Vagina (tissue), 2 donors: ENCODE results near the gene CLMP.

Source experiments
- CTCF ChIP-seq, 3 experiments: fragments of 450-650 bp in 2 of 3; fragments of 200-600 bp in 1 of 3; sonication (generic) in 1 of 3; IDR thresholded peaks; one replicate each; pipeline ENCODE4 v1.5.1; 2017 to 2019; ENCODE audit warnings: antibody characterized with exemption in 3 of 3, mild to moderate bottlenecking in 2 of 3, moderate library complexity in 2 of 3
- POLR2AphosphoS5 ChIP-seq, 2 donors: sonication (generic); formaldehyde crosslinking; IDR thresholded peaks; one replicate each; pipeline ENCODE4 v1.9.0; 2017; ENCODE audit warnings: antibody characterized with exemption in 2 of 2, mild to moderate bottlenecking in 2 of 2, low read depth in 1 of 2; ENCODE audit not compliant: insufficient read depth in 1 of 2

GRCh38 chr11:123076484-123076883 is 118.6 kb downstream of the CLMP start:
- TF ChIP-seq CTCF (IDR thresholded peaks at IDR 0.05): no peak
- no peak for TF ChIP-seq POLR2AphosphoS5 (IDR thresholded peaks at IDR 0.05; ENCODE audit: insufficient read depth in 1 of 2, low read depth in 1 of 2)
